ENCODE data around the gene ATOSA. TPM values are rescaled to one million over a fixed set of nuclear protein-coding genes. Genes with fewer than 3 reads are reported as not detected.

ATOSA gene
- polyA plus RNA-seq, 1 donor from 2014 or later: 64.0 TPM

DNA sequence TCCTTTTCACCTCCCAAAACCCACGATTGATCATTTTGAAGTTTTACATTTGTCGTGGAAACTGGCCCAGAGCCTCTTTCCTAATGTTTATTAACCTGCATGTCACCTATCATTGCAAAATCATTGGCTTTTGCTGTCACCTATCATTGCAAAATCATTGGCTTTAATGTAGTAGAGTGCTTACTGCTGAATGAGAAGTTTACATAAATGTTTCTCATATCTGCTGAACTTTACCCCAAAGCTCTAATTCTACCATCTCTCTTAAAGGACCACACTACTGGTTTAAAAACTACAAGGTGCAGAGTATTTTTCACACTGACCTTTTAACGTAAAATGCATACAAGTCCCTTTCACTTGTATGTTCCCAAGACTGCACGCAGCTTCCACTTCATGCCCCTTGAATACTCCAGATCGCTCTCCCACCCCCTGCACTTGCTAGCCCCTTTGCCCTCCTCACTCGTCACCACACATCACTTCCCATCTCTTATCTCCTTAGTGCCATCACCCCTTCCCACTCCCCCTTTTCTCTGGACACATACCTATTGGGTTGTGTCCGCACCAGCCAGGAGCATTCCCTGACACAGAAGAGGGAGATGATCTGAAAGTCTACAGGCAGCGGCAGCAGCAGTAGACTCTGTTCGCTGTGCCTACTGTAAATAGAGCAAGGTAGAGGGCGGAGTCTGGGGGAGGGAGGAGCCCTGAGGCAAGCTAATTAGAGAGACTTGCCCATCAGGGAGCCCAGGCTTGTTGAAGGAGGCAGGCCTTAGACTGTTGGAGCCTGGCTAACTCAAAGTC, 30.2 kb upstream of the ATOSA start:
- Histone ChIP-seq H4K20me1 (ENCODE audit: insufficient read depth) (no peaks in the 10 kb centered on the region), H3F3A (ENCODE audit: insufficient read depth, low read length, poor library complexity, severe bottlenecking) (no peaks in the 10 kb centered on the region), H3K4me2 (ENCODE audit: low read length) (no peak overlapping the region), H3K9ac (ENCODE audit: low read length) (no peak overlapping the region), H3K27ac (ENCODE audit: low read length) (no peak overlapping the region), H3K4me3 (ENCODE audit: low read length) (no peak overlapping the region), H3K9me2 (ENCODE audit: insufficient read depth, low read length) (no peaks in the 10 kb centered on the region), H3K36me3 (ENCODE audit: insufficient read depth, low read length) (no peaks in the 10 kb centered on the region), H3K9me3 (ENCODE audit: low read length) (no peaks in the 10 kb centered on the region), H3K79me2 (replicated peaks; ENCODE audit: insufficient read depth, low read length) (no peaks in the 10 kb centered on the region), H3K27me3 (ENCODE audit: insufficient read depth, low read depth, low read length) (no peaks in the 10 kb centered on the region), H2AFZ (ENCODE audit: low read depth, low read length) (no peak overlapping the region)
- no peak for TF ChIP-seq CTCF (IDR thresholded peaks at IDR 0.05; ENCODE audit: poor library complexity, severe bottlenecking)

GRCh38 chr15:52706091-52706490, 26.9 kb upstream of the ATOSA start:
- Histone ChIP-seq H3K9me2 (ENCODE audit: insufficient read depth, low read length) (no peaks in the 10 kb centered on the region), H3K36me3 (ENCODE audit: insufficient read depth, low read length) (no peaks in the 10 kb centered on the region), H3K4me3 (ENCODE audit: low read length) (no peak overlapping the region), H2AFZ (ENCODE audit: low read depth, low read length) (no peak overlapping the region), H3K27ac (ENCODE audit: low read length) (no peak overlapping the region), H3K9ac (ENCODE audit: low read length) (no peak overlapping the region), H3K4me2 (ENCODE audit: low read length) (no peak overlapping the region), H4K20me1 (ENCODE audit: insufficient read depth) (no peaks in the 10 kb centered on the region), H3K27me3 (ENCODE audit: insufficient read depth, low read depth, low read length) (no peaks in the 10 kb centered on the region), H3K9me3 (ENCODE audit: low read length) (no peaks in the 10 kb centered on the region), H3F3A (ENCODE audit: insufficient read depth, low read length, poor library complexity, severe bottlenecking) (no peaks in the 10 kb centered on the region), H3K79me2 (replicated peaks; ENCODE audit: insufficient read depth, low read length) (no peaks in the 10 kb centered on the region)
- TF ChIP-seq REST (IDR thresholded peaks at IDR 0.05; ENCODE audit: borderline replicate concordance): no peak
- TF ChIP-seq TAF1 (IDR thresholded peaks at IDR 0.05; ENCODE audit: low read depth): no peak
- no peak for TF ChIP-seq EP300 (conservative IDR thresholded peaks at IDR 0.05; ENCODE audit: poor library complexity, severe bottlenecking)
- no peak for TF ChIP-seq MXI1 (conservative IDR thresholded peaks at IDR 0.05; ENCODE audit: poor library complexity, severe bottlenecking)
- TF ChIP-seq SMC3 (conservative IDR thresholded peaks at IDR 0.05; ENCODE audit: poor library complexity): no peak
- no peak for TF ChIP-seq CTCF (IDR thresholded peaks at IDR 0.05; ENCODE audit: poor library complexity, severe bottlenecking)
- no peak for TF ChIP-seq POLR2AphosphoS5 (IDR thresholded peaks at IDR 0.05)
- no peak for TF ChIP-seq EZH2 (IDR thresholded peaks at IDR 0.05; ENCODE audit: borderline replicate concordance, insufficient read depth, low read length, poor library complexity, severe bottlenecking)
- TF ChIP-seq RAD21 (conservative IDR thresholded peaks at IDR 0.05): no peak
